OCI-M2 (cell line): ENCODE data around the gene TYROBP.
"Not testable (repeated sequence)": the region's sequence is repeated elsewhere in the genome, so short reads cannot be mapped to it uniquely, and the experiment has no call there.

ENCODE experiments used
- DNase-seq: peaks from one replicate; lab custom pipeline; 2025; ENCODE audit not compliant: unreplicated experiment; lab: John Stamatoyannopoulos, UW

Gene TYROBP

GRCh38 chr19:35901854-35902661, 6.0 kb downstream of the TYROBP start, which contains the start of gene HCST:
Gene HCST, plus strand, starts transcription at chr19:35902529. Its CDS starts 65 bp downstream, at chr19:35902594.
- DNase-seq: no peak

GRCh38 chr19:35901055-35901644, 6.9 kb downstream of the TYROBP start:
- DNase-seq: no peak

GRCh38 chr19:35899547-35900214, 8.4 kb downstream of the TYROBP start:
- peak; percentile 71 for DNase-seq

GRCh38 chr19:35898499-35898809, 9.6 kb downstream of the TYROBP start:
- no peak for DNase-seq

- no peak for DNase-seq
These were observed 10.2 kb downstream of the TYROBP start for GRCh38 chr19:35897706-35898451.

GRCh38 chr19:35896643-35897040, 11.5 kb downstream of the TYROBP start:
- DNase-seq: no peak

GRCh38 chr19:35895911-35896642, 12.0 kb downstream of the TYROBP start:
- DNase-seq: no peak

- DNase-seq: no peak
These were observed 13.8 kb downstream of the TYROBP start for GRCh38 chr19:35894342-35894741.

- not testable (repeated sequence) for DNase-seq
These were observed 16.3 kb downstream of the TYROBP start for GRCh38 chr19:35891819-35892218.

- DNase-seq: no peak
These were observed 17.9 kb downstream of the TYROBP start for GRCh38 chr19:35890113-35890650.

GRCh38 chr19:35889370-35890112, 18.6 kb downstream of the TYROBP start:
- DNase-seq: no peak

GRCh38 chr19:35888398-35888797, 19.7 kb downstream of the TYROBP start:
- DNase-seq: no peak

- DNase-seq: no peak
These were observed 20.9 kb downstream of the TYROBP start for GRCh38 chr19:35887197-35887596.

GRCh38 chr19:35885904-35886303, 22.2 kb downstream of the TYROBP start:
- DNase-seq: no peak

- DNase-seq: no peak
These were observed 22.8 kb downstream of the TYROBP start for GRCh38 chr19:35885225-35885738.

- no peak for DNase-seq
These were observed 24.2 kb downstream of the TYROBP start for GRCh38 chr19:35883882-35884281.

GRCh38 chr19:35882114-35882832, 25.8 kb downstream of the TYROBP start:
- peak; percentile 87 for DNase-seq

- peak; percentile 98 for DNase-seq
These were observed 28.3 kb downstream of the TYROBP start for GRCh38 chr19:35879770-35880317.

GRCh38 chr19:35879068-35879467, 29.0 kb downstream of the TYROBP start:
- no peak for DNase-seq
